ENCODE data around the gene ADAMTS4.

ADAMTS4 gene

GRCh38 chr1:161198194-161198896 lies 509 bp downstream of the ADAMTS4 start:
- H3K4me1 ChIP-seq (ENCODE audit: low read length) = peaks cover 44% of the 10 kb centered on the region
- H3K9me3 ChIP-seq (ENCODE audit: insufficient read depth, low read length) = no peaks in the 10 kb centered on the region
- no peak overlapping the region for H3K4me3 ChIP-seq (ENCODE audit: low read length)
- H2AFZ ChIP-seq (ENCODE audit: low read depth, low read length) = no peak overlapping the region
- peaks cover 11% of the 10 kb centered on the region for H3K79me2 ChIP-seq (ENCODE audit: low read length)
- TF ChIP-seq EZH2phosphoT487 (IDR thresholded peaks at IDR 0.05; ENCODE audit: low read depth) = no peak
- no peak for TF ChIP-seq CTCF (IDR thresholded peaks at IDR 0.05; ENCODE audit: low read depth, low read length)
- no peaks in the 10 kb centered on the region for H3K27me3 ChIP-seq (ENCODE audit: low read depth, low read length)
- H3K4me2 ChIP-seq (ENCODE audit: low read length) = no peak overlapping the region
- no peaks in the 10 kb centered on the region for H3K36me3 ChIP-seq (replicated peaks; ENCODE audit: low read depth, low read length)
- H4K20me1 ChIP-seq (ENCODE audit: insufficient read depth, low read length) = no peaks in the 10 kb centered on the region
- no peak overlapping the region for H3K9ac ChIP-seq (ENCODE audit: low read length)
- H3K27ac ChIP-seq (ENCODE audit: low read length) = no peak overlapping the region

GRCh38 chr1:161197560-161198193 lies 1.2 kb downstream of the ADAMTS4 start:
- TF ChIP-seq EZH2phosphoT487 (IDR thresholded peaks at IDR 0.05; ENCODE audit: low read depth) (no peak), CTCF (IDR thresholded peaks at IDR 0.05; ENCODE audit: low read depth, low read length) (no peak)

GRCh38 chr1:161196521-161197451 lies 2.1 kb downstream of the ADAMTS4 start:
- H2AFZ ChIP-seq (ENCODE audit: low read depth, low read length) = no peak overlapping the region
- H3K4me2 ChIP-seq (ENCODE audit: low read length) = no peak overlapping the region
- no peak overlapping the region for H3K4me3 ChIP-seq (ENCODE audit: low read length)
- no peak overlapping the region for H3K27ac ChIP-seq (ENCODE audit: low read length)
- peaks cover 48% of the 10 kb centered on the region for H3K4me1 ChIP-seq (ENCODE audit: low read length)
- no peak overlapping the region for H3K9ac ChIP-seq (ENCODE audit: low read length)
- H3K36me3 ChIP-seq (replicated peaks; ENCODE audit: low read depth, low read length) = no peaks in the 10 kb centered on the region
- H3K27me3 ChIP-seq (ENCODE audit: low read depth, low read length) = no peaks in the 10 kb centered on the region
- TF ChIP-seq EZH2phosphoT487 (IDR thresholded peaks at IDR 0.05; ENCODE audit: low read depth) (no peak), CTCF (IDR thresholded peaks at IDR 0.05; ENCODE audit: low read depth, low read length) (no peak)
- no peaks in the 10 kb centered on the region for H3K79me2 ChIP-seq (ENCODE audit: low read length)
- no peaks in the 10 kb centered on the region for H3K9me3 ChIP-seq (ENCODE audit: insufficient read depth, low read length)
- H4K20me1 ChIP-seq (ENCODE audit: insufficient read depth, low read length) = no peaks in the 10 kb centered on the region

More at GRCh38 chr1:161197560-161198193, 1.2 kb downstream of the ADAMTS4 start:
- Histone ChIP-seq H3K36me3 (replicated peaks; ENCODE audit: low read depth, low read length) (no peaks in the 10 kb centered on the region), H4K20me1 (ENCODE audit: insufficient read depth, low read length) (no peaks in the 10 kb centered on the region), H3K9me3 (ENCODE audit: insufficient read depth, low read length) (no peaks in the 10 kb centered on the region), H3K9ac (ENCODE audit: low read length) (no peak overlapping the region), H2AFZ (ENCODE audit: low read depth, low read length) (no peak overlapping the region), H3K27me3 (ENCODE audit: low read depth, low read length) (no peaks in the 10 kb centered on the region), H3K4me1 (ENCODE audit: low read length) (peaks cover 43% of the 10 kb centered on the region), H3K27ac (ENCODE audit: low read length) (no peak overlapping the region), H3K4me2 (ENCODE audit: low read length) (no peak overlapping the region), H3K4me3 (ENCODE audit: low read length) (no peak overlapping the region), H3K79me2 (ENCODE audit: low read length) (peaks cover 5% of the 10 kb centered on the region)

- Histone ChIP-seq H3K36me3 (replicated peaks; ENCODE audit: low read depth, low read length) (no peaks in the 10 kb centered on the region), H3K4me3 (ENCODE audit: low read length) (no peak overlapping the region), H3K27ac (ENCODE audit: low read length) (no peak overlapping the region)
These were observed 2.7 kb downstream of the ADAMTS4 start for GRCh38 chr1:161196111-161196510.

More at GRCh38 chr1:161196111-161196510, 2.7 kb downstream of the ADAMTS4 start:
- Histone ChIP-seq H3K79me2 (ENCODE audit: low read length) (no peaks in the 10 kb centered on the region), H3K4me1 (ENCODE audit: low read length) (peaks cover 42% of the 10 kb centered on the region), H3K9ac (ENCODE audit: low read length) (no peak overlapping the region), H2AFZ (ENCODE audit: low read depth, low read length) (no peak overlapping the region), H4K20me1 (ENCODE audit: insufficient read depth, low read length) (no peaks in the 10 kb centered on the region), H3K27me3 (ENCODE audit: low read depth, low read length) (no peaks in the 10 kb centered on the region), H3K4me2 (ENCODE audit: low read length) (no peak overlapping the region), H3K9me3 (ENCODE audit: insufficient read depth, low read length) (no peaks in the 10 kb centered on the region)
- TF ChIP-seq CTCF (IDR thresholded peaks at IDR 0.05; ENCODE audit: low read depth, low read length) = no peak
- TF ChIP-seq EZH2phosphoT487 (IDR thresholded peaks at IDR 0.05; ENCODE audit: low read depth) = no peak

All from OCI-LY3 (cell line).